PC-3 (cell line): ENCODE measurements around the gene WNT3.

Experiments used
- CTCF ChIP-seq: fragments of 300-600 bp; sonication (generic); conservative IDR thresholded peaks from 2 replicates; pipeline ENCODE4 v1.5.1; 2017; ENCODE audit warnings: antibody characterized with exemption, low read depth, mild to moderate bottlenecking, low read length
- EZH2 ChIP-seq: fragments of 300-600 bp; sonication (generic); IDR thresholded peaks from one replicate; pipeline ENCODE4 v1.6.1; 2017; ENCODE audit warnings: antibody characterized with exemption, mild to moderate bottlenecking, low read length; ENCODE audit not compliant: unreplicated experiment
- EZH2phosphoT487 ChIP-seq: fragments of 300-600 bp; sonication (generic); IDR thresholded peaks from 2 replicates; pipeline ENCODE4 v1.6.1; 2018; ENCODE audit warnings: mild to moderate bottlenecking, antibody characterized with exemption, low read length, borderline replicate concordance

- TF ChIP-seq CTCF (no peak), EZH2 (no peak), EZH2phosphoT487 (no peak)
Measured at GRCh38 chr17:46730026-46730425, 88.5 kb downstream of the WNT3 start.
